Measurements from ENCODE around the gene GNA12. TPM values are rescaled to one million over a fixed set of nuclear protein-coding genes. Genes with fewer than 3 reads are reported as not detected.

GNA12 gene
- total and polyA plus RNA-seq, 2 of the 4 experiments (the other 2 are of a cell fraction): 14.3 to 93.9 TPM

- no peak overlapping the region for H3K14ac ChIP-seq (replicated peaks; ENCODE audit: low read depth, low read length)
- DNase-seq (no peak), ATAC-seq (ENCODE audit: low read depth) (no peak)
- H3K9me1 ChIP-seq (ENCODE audit: insufficient read depth, low read length): no peaks in the 10 kb centered on the region
- no peak overlapping the region for H2BK5ac ChIP-seq (ENCODE audit: low read depth, low read length, poor library complexity, severe bottlenecking)
- H4K91ac ChIP-seq (ENCODE audit: insufficient read depth, low read depth, low read length): no peak overlapping the region
- no peak overlapping the region for H3K18ac ChIP-seq (ENCODE audit: low read depth, low read length)
- no peaks in the 10 kb centered on the region for H3K79me1 ChIP-seq (ENCODE audit: low read depth in 1 of 2, low read length in 2 of 2)
- no peak overlapping the region for H2AK5ac ChIP-seq (ENCODE audit: low read depth, low read length)
- in situ Hi-C loops (cut with MboI; ENCODE audit: low sequenced_read_pairs): no loop called here
- H3K56ac ChIP-seq (ENCODE audit: extremely low read depth, insufficient read depth, low read length): no peak overlapping the region
- peaks cover 2% of the 10 kb centered on the region; the same call in 1 of the 2 replicates for H3K27me3 ChIP-seq (ENCODE audit: control insufficient read depth, insufficient read depth, low read length)
- no peak overlapping the region for H4K8ac ChIP-seq (ENCODE audit: low read depth in 2 of 2, low read length in 2 of 2)
- 19% methylated on average over 5 of the region's 8 CpGs; no CpG with 5 or more reads in 1 of the 2 experiments for WGBS, 2 experiments (ENCODE audit: extremely low coverage in 2 of 2, insufficient read length in 1 of 2)
- no peaks in the 10 kb centered on the region for H4K20me1 ChIP-seq (ENCODE audit: insufficient read depth, low read length)
- no peak overlapping the region for H3K23ac ChIP-seq (ENCODE audit: low read depth, low read length)
- no peak overlapping the region for H4K5ac ChIP-seq (ENCODE audit: low read depth, low read length)
- H3K9me3 ChIP-seq (ENCODE audit: control insufficient read depth, insufficient read depth, low read length): no peaks in the 10 kb centered on the region
- BruUV-seq (replicated peaks): no TSS peak
- no peak overlapping the region for H2BK15ac ChIP-seq (ENCODE audit: low read depth, low read length)
- no peaks in the 10 kb centered on the region for H3K4me1 ChIP-seq (ENCODE audit: control insufficient read depth, insufficient read depth, low read length)
- CTCF ChIA-PET: interaction anchor here (0.6 kb wide), 1 partner anchor 12 kb away, joined by 3 read pairs; no protein-coding TSS in a partner anchor
- H3K27ac ChIP-seq (ENCODE audit: insufficient read depth, low read length): no peak overlapping the region
- no peak overlapping the region for H2BK20ac ChIP-seq (ENCODE audit: low read depth, low read length)
- no peak overlapping the region for H3K9ac ChIP-seq (ENCODE audit: low read depth, low read length)
- H3K4ac ChIP-seq (ENCODE audit: low read depth, low read length): no peak overlapping the region
- no peak overlapping the region; the same call in 1 of the 2 replicates for H3K4me2 ChIP-seq (ENCODE audit: low read depth, low read length)
- H3K36me3 ChIP-seq (ENCODE audit: control insufficient read depth, insufficient read depth, low read length): no peaks in the 10 kb centered on the region
- H2AFZ ChIP-seq (replicated peaks; ENCODE audit: low read length, poor library complexity): no peak overlapping the region
- H2BK120ac ChIP-seq (ENCODE audit: low read depth, low read length): no peak overlapping the region
- POLR2A ChIA-PET (ENCODE audit: unreplicated experiment): no interaction called here
- no peak overlapping the region for H3K4me3 ChIP-seq (ENCODE audit: insufficient read depth, low read depth, low read length)
- intact Hi-C loops (cut with micrococcal nuclease): no loop called here
- TF ChIP-seq RAD21 (IDR thresholded peaks at IDR 0.05; ENCODE audit: low read length): no peak
- TF ChIP-seq ELK1 (IDR thresholded peaks at IDR 0.05; ENCODE audit: borderline replicate concordance, low read depth, low read length): no peak
- no peak for TF ChIP-seq USF2 (IDR thresholded peaks at IDR 0.05; ENCODE audit: low read depth, low read length)
- TF ChIP-seq POLR2A (IDR thresholded peaks at IDR 0.05; ENCODE audit: low read depth, low read length): no peak
- TF ChIP-seq RCOR1 (IDR thresholded peaks at IDR 0.05; ENCODE audit: insufficient replicate concordance, low read length): no peak
- TF ChIP-seq MXI1 (IDR thresholded peaks at IDR 0.05; ENCODE audit: borderline replicate concordance, low read depth, low read length): no peak
- no peak for TF ChIP-seq MAZ (IDR thresholded peaks at IDR 0.05; ENCODE audit: borderline replicate concordance, low read depth, low read length)
- no peak for TF ChIP-seq CEBPB (IDR thresholded peaks at IDR 0.05; ENCODE audit: low read depth, low read length)
- TF ChIP-seq FOS (IDR thresholded peaks at IDR 0.05; ENCODE audit: low read depth, low read length): no peak
- TF ChIP-seq RFX5 (IDR thresholded peaks at IDR 0.05; ENCODE audit: low read depth, low read length): no peak
- TF ChIP-seq SMC3 (IDR thresholded peaks at IDR 0.05; ENCODE audit: low read depth, low read length): no peak
- no peak for TF ChIP-seq NFE2L2 (IDR thresholded peaks at IDR 0.05; ENCODE audit: low read depth, low read length)
- no peak for TF ChIP-seq BHLHE40 (IDR thresholded peaks at IDR 0.05; ENCODE audit: low read depth, low read length)
- no peak for TF ChIP-seq CTCF (conservative IDR thresholded peaks at IDR 0.05; ENCODE audit: low read depth, low read length)
- no peak for TF ChIP-seq MAFK (IDR thresholded peaks at IDR 0.05; ENCODE audit: low read depth, low read length)
- no peak for TF ChIP-seq CHD1 (IDR thresholded peaks at IDR 0.05; ENCODE audit: low read depth, low read length)
- no peak overlapping the region for H2AK9ac ChIP-seq (replicated peaks; ENCODE audit: low read depth, low read length, poor library complexity)
- dilution Hi-C loops (cut with HindIII; ENCODE audit: low sequenced_read_pairs, unreplicated experiment): no loop called here
Observed at GRCh38 chr7:2892549-2892948, 48.4 kb upstream of the GNA12 start.

Measured in IMR-90 (cell line).